ENCODE data around the gene ATAD3A. TPM values are rescaled to one million over a fixed set of nuclear protein-coding genes. Genes with fewer than 3 reads are reported as not detected.

The ATAD3A gene
- total and polyA plus RNA-seq, 2 experiments from 2014 or later, result 36.5 to 80.3 TPM

DNA sequence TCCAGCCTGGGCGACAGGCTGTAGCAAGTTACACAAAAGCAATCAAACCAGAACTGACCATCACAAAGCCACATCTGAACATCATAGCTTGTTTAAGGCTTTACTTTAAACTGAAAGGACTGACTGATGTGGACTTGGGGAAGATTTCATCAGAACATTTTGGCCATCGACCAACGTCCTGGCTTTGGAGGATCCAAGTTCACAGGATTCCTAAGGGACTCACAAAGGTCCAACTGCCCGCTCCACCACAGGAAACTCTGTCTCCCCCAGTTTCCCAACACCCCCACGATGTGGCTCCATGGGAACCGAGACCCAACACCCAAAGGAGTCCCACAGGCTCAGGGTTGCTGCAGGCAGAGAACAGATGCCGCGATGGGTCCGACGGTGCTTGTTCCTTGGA is 53.4 kb downstream of the ATAD3A start:
- peaks cover 44% of the 10 kb centered on the region for H3F3A ChIP-seq (replicated peaks; ENCODE audit: low read depth)
- no peak overlapping the region for H2AFZ ChIP-seq
- peaks cover 62% of the 10 kb centered on the region for H4K20me1 ChIP-seq (replicated peaks; ENCODE audit: insufficient read depth)
- H3K27ac ChIP-seq (ENCODE audit: low read depth), result no peak overlapping the region
- H3K4me3 ChIP-seq, result no peak overlapping the region
- H3K79me2 ChIP-seq (replicated peaks; ENCODE audit: insufficient read depth), result peaks cover 70% of the 10 kb centered on the region
- H3K4me2 ChIP-seq, result no peak overlapping the region
- H3K27me3 Mint-ChIP-seq (ENCODE audit: insufficient read depth, low read depth, poor library complexity), result peaks cover 10% of the 10 kb centered on the region
- no peak overlapping the region for H3K27ac Mint-ChIP-seq
- no peak overlapping the region for H3K4me3 Mint-ChIP-seq
- peaks cover 24% of the 10 kb centered on the region for H3K4me1 ChIP-seq (ENCODE audit: insufficient read depth)
- H3K9me2 ChIP-seq (ENCODE audit: insufficient read depth), result no peaks in the 10 kb centered on the region
- no peaks in the 10 kb centered on the region for H3K27me3 ChIP-seq (ENCODE audit: insufficient read depth)
- H3K36me3 Mint-ChIP-seq (ENCODE audit: low read depth), result peaks cover 72% of the 10 kb centered on the region
- peaks cover 13% of the 10 kb centered on the region for H3K4me1 Mint-ChIP-seq
- no peaks in the 10 kb centered on the region; the same call in 2 of the 3 replicates for H3K9me3 Mint-ChIP-seq
- TF ChIP-seq, protein P1, sequence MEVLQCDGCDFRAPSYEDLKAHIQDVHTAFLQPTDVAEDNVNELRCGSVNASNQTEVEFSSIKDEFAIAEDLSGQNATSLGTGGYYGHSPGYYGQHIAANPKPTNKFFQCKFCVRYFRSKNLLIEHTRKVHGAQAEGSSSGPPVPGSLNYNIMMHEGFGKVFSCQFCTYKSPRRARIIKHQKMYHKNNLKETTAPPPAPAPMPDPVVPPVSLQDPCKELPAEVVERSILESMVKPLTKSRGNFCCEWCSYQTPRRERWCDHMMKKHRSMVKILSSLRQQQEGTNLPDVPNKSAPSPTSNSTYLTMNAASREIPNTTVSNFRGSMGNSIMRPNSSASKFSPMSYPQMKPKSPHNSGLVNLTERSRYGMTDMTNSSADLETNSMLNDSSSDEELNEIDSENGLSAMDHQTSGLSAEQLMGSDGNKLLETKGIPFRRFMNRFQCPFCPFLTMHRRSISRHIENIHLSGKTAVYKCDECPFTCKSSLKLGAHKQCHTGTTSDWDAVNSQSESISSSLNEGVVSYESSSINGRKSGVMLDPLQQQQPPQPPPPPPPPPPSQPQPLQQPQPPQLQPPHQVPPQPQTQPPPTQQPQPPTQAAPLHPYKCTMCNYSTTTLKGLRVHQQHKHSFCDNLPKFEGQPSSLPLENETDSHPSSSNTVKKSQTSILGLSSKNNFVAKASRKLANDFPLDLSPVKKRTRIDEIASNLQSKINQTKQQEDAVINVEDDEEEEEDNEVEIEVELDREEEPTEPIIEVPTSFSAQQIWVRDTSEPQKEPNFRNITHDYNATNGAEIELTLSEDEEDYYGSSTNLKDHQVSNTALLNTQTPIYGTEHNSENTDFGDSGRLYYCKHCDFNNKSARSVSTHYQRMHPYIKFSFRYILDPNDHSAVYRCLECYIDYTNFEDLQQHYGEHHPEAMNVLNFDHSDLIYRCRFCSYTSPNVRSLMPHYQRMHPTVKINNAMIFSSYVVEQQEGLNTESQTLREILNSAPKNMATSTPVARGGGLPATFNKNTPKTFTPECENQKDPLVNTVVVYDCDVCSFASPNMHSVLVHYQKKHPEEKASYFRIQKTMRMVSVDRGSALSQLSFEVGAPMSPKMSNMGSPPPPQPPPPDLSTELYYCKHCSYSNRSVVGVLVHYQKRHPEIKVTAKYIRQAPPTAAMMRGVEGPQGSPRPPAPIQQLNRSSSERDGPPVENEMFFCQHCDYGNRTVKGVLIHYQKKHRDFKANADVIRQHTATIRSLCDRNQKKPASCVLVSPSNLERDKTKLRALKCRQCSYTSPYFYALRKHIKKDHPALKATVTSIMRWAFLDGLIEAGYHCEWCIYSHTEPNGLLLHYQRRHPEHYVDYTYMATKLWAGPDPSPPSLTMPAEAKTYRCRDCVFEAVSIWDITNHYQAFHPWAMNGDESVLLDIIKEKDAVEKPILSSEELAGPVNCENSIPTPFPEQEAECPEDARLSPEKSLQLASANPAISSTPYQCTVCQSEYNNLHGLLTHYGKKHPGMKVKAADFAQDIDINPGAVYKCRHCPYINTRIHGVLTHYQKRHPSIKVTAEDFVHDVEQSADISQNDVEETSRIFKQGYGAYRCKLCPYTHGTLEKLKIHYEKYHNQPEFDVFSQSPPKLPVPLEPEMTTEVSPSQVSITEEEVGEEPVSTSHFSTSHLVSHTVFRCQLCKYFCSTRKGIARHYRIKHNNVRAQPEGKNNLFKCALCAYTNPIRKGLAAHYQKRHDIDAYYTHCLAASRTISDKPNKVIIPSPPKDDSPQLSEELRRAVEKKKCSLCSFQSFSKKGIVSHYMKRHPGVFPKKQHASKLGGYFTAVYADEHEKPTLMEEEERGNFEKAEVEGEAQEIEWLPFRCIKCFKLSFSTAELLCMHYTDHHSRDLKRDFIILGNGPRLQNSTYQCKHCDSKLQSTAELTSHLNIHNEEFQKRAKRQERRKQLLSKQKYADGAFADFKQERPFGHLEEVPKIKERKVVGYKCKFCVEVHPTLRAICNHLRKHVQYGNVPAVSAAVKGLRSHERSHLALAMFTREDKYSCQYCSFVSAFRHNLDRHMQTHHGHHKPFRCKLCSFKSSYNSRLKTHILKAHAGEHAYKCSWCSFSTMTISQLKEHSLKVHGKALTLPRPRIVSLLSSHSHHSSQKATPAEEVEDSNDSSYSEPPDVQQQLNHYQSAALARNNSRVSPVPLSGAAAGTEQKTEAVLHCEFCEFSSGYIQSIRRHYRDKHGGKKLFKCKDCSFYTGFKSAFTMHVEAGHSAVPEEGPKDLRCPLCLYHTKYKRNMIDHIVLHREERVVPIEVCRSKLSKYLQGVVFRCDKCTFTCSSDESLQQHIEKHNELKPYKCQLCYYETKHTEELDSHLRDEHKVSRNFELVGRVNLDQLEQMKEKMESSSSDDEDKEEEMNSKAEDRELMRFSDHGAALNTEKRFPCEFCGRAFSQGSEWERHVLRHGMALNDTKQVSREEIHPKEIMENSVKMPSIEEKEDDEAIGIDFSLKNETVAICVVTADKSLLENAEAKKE (CRISPR knock-in tag; IDR thresholded peaks at IDR 0.05), result no peak
- TF ChIP-seq NANOG (IDR thresholded peaks at IDR 0.05; ENCODE audit: borderline replicate concordance) (no peak), ZNF331 (CRISPR knock-in tag; IDR thresholded peaks at IDR 0.05; ENCODE audit: low read depth) (no peak), POLR2AphosphoS5 (IDR thresholded peaks at IDR 0.05; ENCODE audit: low read depth) (no peak), REST (IDR thresholded peaks at IDR 0.05; ENCODE audit: unreplicated experiment) (no peak), STAT1 (IDR thresholded peaks at IDR 0.05; ENCODE audit: unreplicated experiment) (no peak), ETS1 (IDR thresholded peaks at IDR 0.05) (no peak), JUNB (IDR thresholded peaks at IDR 0.05; ENCODE audit: unreplicated experiment) (no peak), EZH2phosphoT487 (IDR thresholded peaks at IDR 0.05; ENCODE audit: unreplicated experiment) (no peak), EZH2 (IDR thresholded peaks at IDR 0.05; ENCODE audit: low read depth, unreplicated experiment) (no peak), ZNF114 (CRISPR knock-in tag; IDR thresholded peaks at IDR 0.05) (no peak), CREB1 (CRISPR knock-in tag; IDR thresholded peaks at IDR 0.05; ENCODE audit: low read depth) (no peak), CTCF (conservative IDR thresholded peaks at IDR 0.05; ENCODE audit: low read depth in 2 of 2) (no peak)
- ATAC-seq (no peak), DNase-seq (ENCODE audit: low spot score) (no peak)
- H3K36me3 ChIP-seq (ENCODE audit: insufficient read depth), result peaks cover 30% of the 10 kb centered on the region

All from GM23338 (cell line).